GM18861 (cell line): Measurements from ENCODE around the gene BLM.
"Not testable (repeated sequence)": the region's sequence is repeated elsewhere in the genome, so short reads cannot be mapped to it uniquely, and the experiment has no call there.

Source experiments
- ATAC-seq: cut with Tn5 transposase; IDR thresholded peaks from one replicate; pipeline ENCODE4 v1.9.1; 2021; ENCODE audit not compliant: unreplicated experiment

The BLM gene

GRCh38 chr15:90729261-90729660 is 12.1 kb downstream of the BLM start:
- no peak for ATAC-seq

GRCh38 chr15:90730290-90730689 is 13.1 kb downstream of the BLM start:
- ATAC-seq, result no peak

- ATAC-seq, result no peak
Observed at GRCh38 chr15:90735923-90736322, 18.8 kb downstream of the BLM start.

GRCh38 chr15:90740545-90740944 is 23.4 kb downstream of the BLM start:
- ATAC-seq, result not testable (repeated sequence)

GRCh38 chr15:90742087-90742486 is 24.9 kb downstream of the BLM start:
- ATAC-seq, result no peak

- no peak for ATAC-seq
Observed at GRCh38 chr15:90743407-90743806, 26.3 kb downstream of the BLM start.

- no peak for ATAC-seq
Observed at GRCh38 chr15:90744759-90745402, 27.7 kb downstream of the BLM start.

- no peak for ATAC-seq
Observed at GRCh38 chr15:90749754-90750153, 32.6 kb downstream of the BLM start.

GRCh38 chr15:90750186-90750585 is 33.0 kb downstream of the BLM start:
- ATAC-seq, result no peak

- ATAC-seq, result no peak
Observed at GRCh38 chr15:90751300-90751825, 34.2 kb downstream of the BLM start.

- no peak for ATAC-seq
Observed at GRCh38 chr15:90756916-90757315, 39.8 kb downstream of the BLM start.

- ATAC-seq, result no peak
Observed at GRCh38 chr15:90757461-90757860, 40.3 kb downstream of the BLM start.

GRCh38 chr15:90760661-90761232 is 43.6 kb downstream of the BLM start:
- no peak for ATAC-seq

- no peak for ATAC-seq
Observed at GRCh38 chr15:90761629-90762028, 44.5 kb downstream of the BLM start.

GRCh38 chr15:90762109-90762508 is 45.0 kb downstream of the BLM start:
- ATAC-seq, result no peak

- no peak for ATAC-seq
Observed at GRCh38 chr15:90763366-90764099, 46.4 kb downstream of the BLM start.

GRCh38 chr15:90765531-90765930 is 48.4 kb downstream of the BLM start:
- no peak for ATAC-seq

- ATAC-seq, result no peak
Observed at GRCh38 chr15:90765966-90766365, 48.8 kb downstream of the BLM start.

- ATAC-seq, result no peak
Observed at GRCh38 chr15:90769375-90769774, 52.2 kb downstream of the BLM start.

- ATAC-seq, result no peak
Observed at GRCh38 chr15:90773485-90773884, 56.3 kb downstream of the BLM start.

GRCh38 chr15:90774731-90775514 is 57.8 kb downstream of the BLM start:
- no peak for ATAC-seq
